B cell (primary cell): ENCODE data around the gene CENPP. TPM values are rescaled to one million over a fixed set of nuclear protein-coding genes. Genes with fewer than 3 reads are reported as not detected.

ENCODE experiments used
- ATAC-seq: fragments of 200-7000 bp; cut with Tn5 transposase; one replicate; pipeline ENCODE4 v1.10.0; 2021; ENCODE audit warnings: low read depth, mild to moderate bottlenecking, moderate number of reproducible peaks, moderate library complexity
- CTCF ChIA-PET: fragments of 350-600 bp; sonication (Branson Sonifier 250); formaldehyde crosslinking; loops from one replicate; lab custom pipeline; 2021; ENCODE audit warnings: antibody characterized with exemption, inconsistent platforms; lab: Charles Lee
- POLR2A ChIA-PET: fragments of 350-600 bp; sonication (Branson Sonifier 250); formaldehyde crosslinking; loops from one replicate; lab custom pipeline; 2021; ENCODE audit warnings: antibody characterized with exemption; lab: Charles Lee
- DNase-seq: peaks from one replicate; pipeline ENCODE4 v3.0.0; 2013
- H2AFZ ChIP-seq: 2 replicates; pipeline ENCODE4 v1.6.1; 2012; ENCODE audit warnings: mild to moderate bottlenecking, low read depth, low read length; ENCODE audit not compliant: insufficient read depth, poor library complexity, severe bottlenecking
- H3K27ac ChIP-seq, 2 donors: 1 replicate in 1 of 2; 2 replicates in 1 of 2; pipeline ENCODE4 v1.5.1; 2012 to 2013; ENCODE audit warnings: low read length in 2 of 2, mild to moderate bottlenecking in 2 of 2, moderate library complexity in 1 of 2
- H3K27me3 ChIP-seq, 4 experiments: fragments of 200-600 bp in 1 of 4; sonication (generic) in 1 of 4; replicated peaks in 1 of 4; 1 replicate in 2 of 4; 2 replicates in 2 of 4; pipeline versions ENCODE4 v1.6.1 to v1.7.0; 2013 to 2016; ENCODE audit warnings: low read length in 3 of 4, mild to moderate bottlenecking in 2 of 4, mixed read lengths in 1 of 4, moderate library complexity in 1 of 4; ENCODE audit not compliant: insufficient read depth in 4 of 4, control insufficient read depth in 3 of 4; ENCODE audit errors: control extremely low read depth in 1 of 4
- H3K36me3 ChIP-seq, 2 experiments: replicated peaks in 1 of 2; 1 replicate in 1 of 2; 2 replicates in 1 of 2; pipeline versions ENCODE4 v1.6.1 to v1.7.1; 2013; ENCODE audit warnings: low read length in 1 of 2; ENCODE audit not compliant: insufficient read depth in 2 of 2, control insufficient read depth in 1 of 2; ENCODE audit errors: control extremely low read depth in 1 of 2, extremely low read depth in 1 of 2
- H3K4me1 ChIP-seq, 2 donors: fragments of 200-600 bp in 1 of 2; sonication (generic) in 1 of 2; 1 replicate in 1 of 2; 2 replicates in 1 of 2; pipeline versions ENCODE4 v1.5.1 to v1.6.1; 2013 to 2017; ENCODE audit warnings: low read length in 2 of 2; ENCODE audit not compliant: control insufficient read depth in 2 of 2, insufficient read depth in 2 of 2
- H3K4me2 ChIP-seq: replicated peaks from 2 replicates; pipeline ENCODE3; 2012; ENCODE audit warnings: mild to moderate bottlenecking, low read depth, low read length; ENCODE audit not compliant: poor library complexity, severe bottlenecking
- H3K4me3 ChIP-seq, 5 experiments: fragments of 200-600 bp in 1 of 5; sonication (generic) in 1 of 5; 1 replicate in 3 of 5; 2 replicates in 2 of 5; pipeline versions ENCODE4 v1.5.1 to v1.7.0; 2011 to 2016; ENCODE audit warnings: low read length in 4 of 5, mild to moderate bottlenecking in 4 of 5, low read depth in 2 of 5, control low read depth in 1 of 5, moderate library complexity in 1 of 5; ENCODE audit not compliant: insufficient read depth in 1 of 5; ENCODE audit errors: control extremely low read depth in 1 of 5, extremely low read depth in 1 of 5
- H3K79me2 ChIP-seq: fragments of 200-600 bp; sonication (generic); one replicate; pipeline ENCODE4 v1.6.0; 2016; ENCODE audit warnings: low read length; ENCODE audit not compliant: control insufficient read depth, insufficient read depth
- H3K9ac ChIP-seq: fragments of 200-600 bp; sonication (generic); 2 replicates; pipeline ENCODE4 v1.6.1; 2017; ENCODE audit warnings: mild to moderate bottlenecking, low read length, moderate library complexity
- H3K9me3 ChIP-seq, 3 donors: one replicate each; pipeline versions ENCODE4 v1.6.1 to v1.7.1; 2013; ENCODE audit warnings: low read length in 2 of 3; ENCODE audit not compliant: control insufficient read depth in 2 of 3, insufficient read depth in 1 of 3; ENCODE audit errors: control extremely low read depth in 1 of 3
- H4K20me1 ChIP-seq: 2 replicates; pipeline ENCODE4 v1.6.0; 2012; ENCODE audit warnings: mild to moderate bottlenecking, low read length; ENCODE audit not compliant: insufficient read depth, control insufficient read depth, poor library complexity, severe bottlenecking
- H3K27ac Mint-ChIP-seq: one replicate; pipeline ENCODE4 v1.8.0; 2021; ENCODE audit warnings: mixed read lengths
- H3K27me3 Mint-ChIP-seq: one replicate; pipeline ENCODE4 v1.8.0; 2021; ENCODE audit warnings: mixed read lengths
- H3K4me1 Mint-ChIP-seq: one replicate; pipeline ENCODE4 v1.8.0; 2021; ENCODE audit warnings: mixed read lengths
- H3K4me3 Mint-ChIP-seq: one replicate; pipeline ENCODE4 v1.8.0; 2021; ENCODE audit warnings: mixed read lengths
- H3K9me3 Mint-ChIP-seq: one replicate; pipeline ENCODE4 v1.8.0; 2022; ENCODE audit warnings: mixed read lengths; ENCODE audit not compliant: insufficient read depth
- EZH2 ChIP-seq: IDR thresholded peaks from 2 replicates; pipeline ENCODE4 v1.6.1; 2012; ENCODE audit warnings: borderline replicate concordance, low read depth, mild to moderate bottlenecking, moderate library complexity, low read length; ENCODE audit not compliant: insufficient read depth, poor library complexity, severe bottlenecking
- WGBS: methylation state at CpG from one replicate; pipeline ENCODE4 v1.1.5; 2013; ENCODE audit warnings: missing lambda C conversion rate; ENCODE audit not compliant: insufficient coverage; 5-methylcytosine and 5-hydroxymethylcytosine counted together
- intact Hi-C: fragments of 100-400 bp; cut with micrococcal nuclease; formaldehyde crosslinking; loops from one replicate; pipeline ENCODE4 v1.10.0; 2022
- polyA plus RNA-seq: library from polyadenylated mRNA; depleted of rRNA; stranded (reverse); fragments of >200 nt; gene quantifications from 2 replicates; pipeline ENCODE4 v1.2.3, GENCODE V29; 2012
- total RNA-seq, 2 donors: library from RNA; stranded (reverse); fragments of 120-200 nt in 1 of 2; gene quantifications; 1 replicate in 1 of 2; 2 replicates in 1 of 2; pipeline versions ENCODE4 v1.2.3 to v1.2.4, GENCODE V29; 2013 to 2022
- TF ChIP-seq, protein P1 (sequence below): fragments of 200-600 bp; IDR thresholded peaks from one replicate; pipeline ENCODE4 v1.8.0; 2022; ENCODE audit warnings: antibody characterized with exemption, mild to moderate bottlenecking

Gene CENPP
- total and polyA plus RNA-seq, 2 donors (not counting 1 experiment from before 2014, with no cell fraction given): 1.4 to 6.2 TPM

DNA sequence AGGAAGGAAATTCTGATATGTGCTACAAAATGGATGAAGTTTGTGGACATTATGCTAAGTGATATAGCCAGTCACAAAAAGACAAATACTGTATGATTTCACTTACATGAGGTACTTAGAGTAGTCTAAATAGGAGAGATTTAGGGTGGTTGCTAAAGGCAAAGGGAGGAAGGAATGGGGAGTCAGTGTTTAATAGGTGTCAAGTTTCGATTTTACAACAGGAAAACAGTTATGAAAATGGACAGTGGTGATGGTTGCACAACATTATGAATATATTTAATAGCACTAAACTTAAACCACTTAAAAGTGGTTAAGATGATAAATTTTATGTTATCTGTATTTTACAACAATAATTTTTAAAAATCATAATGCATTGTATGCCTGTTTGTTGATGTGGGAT is 250.4 kb downstream of the CENPP start:
- no peak overlapping the region for H3K4me2 ChIP-seq
- Mint-ChIP-seq H3K27ac (no peak overlapping the region), H3K4me3 (no peak overlapping the region), H3K9me3 (peaks cover 3% of the 10 kb centered on the region), H3K27me3 (no peaks in the 10 kb centered on the region), H3K4me1 (no peaks in the 10 kb centered on the region)
- no peak overlapping the region for H3K9ac ChIP-seq
- H3K4me1 ChIP-seq: no peaks in the 10 kb centered on the region
- H4K20me1 ChIP-seq: no peaks in the 10 kb centered on the region
- H2AFZ ChIP-seq: no peak overlapping the region
- ChIA-PET POLR2A (no interaction called here), CTCF (no interaction called here)
- peaks cover 0 to 3% (median 0%) of the 10 kb centered on the region in 3 donors for H3K9me3 ChIP-seq
- no peak overlapping the region for H3K4me3 ChIP-seq
- no peak for TF ChIP-seq EZH2
- TF ChIP-seq, protein P1, sequence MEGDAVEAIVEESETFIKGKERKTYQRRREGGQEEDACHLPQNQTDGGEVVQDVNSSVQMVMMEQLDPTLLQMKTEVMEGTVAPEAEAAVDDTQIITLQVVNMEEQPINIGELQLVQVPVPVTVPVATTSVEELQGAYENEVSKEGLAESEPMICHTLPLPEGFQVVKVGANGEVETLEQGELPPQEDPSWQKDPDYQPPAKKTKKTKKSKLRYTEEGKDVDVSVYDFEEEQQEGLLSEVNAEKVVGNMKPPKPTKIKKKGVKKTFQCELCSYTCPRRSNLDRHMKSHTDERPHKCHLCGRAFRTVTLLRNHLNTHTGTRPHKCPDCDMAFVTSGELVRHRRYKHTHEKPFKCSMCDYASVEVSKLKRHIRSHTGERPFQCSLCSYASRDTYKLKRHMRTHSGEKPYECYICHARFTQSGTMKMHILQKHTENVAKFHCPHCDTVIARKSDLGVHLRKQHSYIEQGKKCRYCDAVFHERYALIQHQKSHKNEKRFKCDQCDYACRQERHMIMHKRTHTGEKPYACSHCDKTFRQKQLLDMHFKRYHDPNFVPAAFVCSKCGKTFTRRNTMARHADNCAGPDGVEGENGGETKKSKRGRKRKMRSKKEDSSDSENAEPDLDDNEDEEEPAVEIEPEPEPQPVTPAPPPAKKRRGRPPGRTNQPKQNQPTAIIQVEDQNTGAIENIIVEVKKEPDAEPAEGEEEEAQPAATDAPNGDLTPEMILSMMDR: no peak
- DNase-seq (no peak), ATAC-seq (no peak)
- H3K79me2 ChIP-seq: no peaks in the 10 kb centered on the region
- intact Hi-C loops: no loop called here
- H3K27me3 ChIP-seq: no peaks in the 10 kb centered on the region
- WGBS: no CpG with 5 or more reads among the region's 1 CpG
- no peaks in the 10 kb centered on the region for H3K36me3 ChIP-seq
- H3K27ac ChIP-seq: no peak overlapping the region

DNA sequence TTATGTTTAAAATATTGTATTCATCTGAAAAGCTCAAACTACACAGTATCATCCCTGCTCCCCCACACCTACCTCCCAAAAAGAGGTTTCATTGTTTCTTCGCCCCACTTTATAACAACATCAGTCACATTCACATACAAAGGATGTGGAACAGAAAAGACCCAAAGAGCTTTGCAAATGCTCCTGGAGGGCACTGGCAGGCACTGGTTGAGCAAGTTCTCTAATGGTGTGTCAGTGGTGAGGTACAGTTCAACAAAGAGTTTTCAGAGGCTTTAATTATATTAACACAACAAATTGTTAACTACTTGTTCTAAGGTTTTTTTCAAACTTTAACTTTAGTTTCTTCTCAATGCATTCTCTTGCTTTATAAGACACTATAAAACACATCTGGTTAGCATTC is 264.2 kb downstream of the CENPP start:
- no peak overlapping the region for H3K4me3 Mint-ChIP-seq
- no CpG with 5 or more reads among the region's 1 CpG for WGBS

More for the DNA sequence above, 264.2 kb downstream of the CENPP start:
- Histone ChIP-seq H3K4me2 (no peak overlapping the region), H3K79me2 (no peaks in the 10 kb centered on the region), H3K4me3 (no peak overlapping the region), H4K20me1 (no peaks in the 10 kb centered on the region), H3K4me1 (no peaks in the 10 kb centered on the region), H2AFZ (no peak overlapping the region), H3K36me3 (no peaks in the 10 kb centered on the region), H3K27ac (no peak overlapping the region), H3K9ac (no peak overlapping the region), H3K9me3 (peaks cover 0 to 15% (median 7%) of the 10 kb centered on the region in 3 donors), H3K27me3 (no peaks in the 10 kb centered on the region)
- CTCF ChIA-PET: no interaction called here
- intact Hi-C loops: no loop called here
- Mint-ChIP-seq H3K9me3 (no peaks in the 10 kb centered on the region), H3K27me3 (no peaks in the 10 kb centered on the region), H3K27ac (no peak overlapping the region), H3K4me1 (no peaks in the 10 kb centered on the region)
- DNase-seq: no peak
- POLR2A ChIA-PET: no interaction called here
- no peak for ATAC-seq
- TF ChIP-seq, protein P1: no peak
- TF ChIP-seq EZH2: no peak
